K562 (cell line): ENCODE results near the gene GJC2. TPM values are rescaled to one million over a fixed set of nuclear protein-coding genes. Genes with fewer than 3 reads are reported as not detected.

Experiments used
- ATF1 ChIP-seq, 2 experiments: fragments of 450-650 bp in 1 of 2; IDR thresholded peaks; 2 replicates each; pipeline ENCODE4 v1.6.1; 2016; ENCODE audit warnings: missing compliant biosample characterization in 1 of 2, missing genetic modification characterization in 1 of 2
- BACH1 ChIP-seq: fragments of 200-800 bp; sonication (Bioruptor generic); IDR thresholded peaks from 2 replicates; pipeline ENCODE4 v1.6.1; 2016; ENCODE audit warnings: missing genetic modification characterization, missing compliant biosample characterization
- CC2D1A ChIP-seq: fragments of 450-650 bp; IDR thresholded peaks from 2 replicates; pipeline ENCODE4 v1.6.1; 2017; ENCODE audit warnings: mild to moderate bottlenecking
- ETV5 ChIP-seq: sonication (generic); formaldehyde crosslinking; IDR thresholded peaks from 2 replicates; pipeline ENCODE4 v1.4.0; 2020; ENCODE audit warnings: low read depth, mild to moderate bottlenecking, missing genetic modification reagents
- GABPB2 ChIP-seq: fragments of 250-450 bp; sonication (Bioruptor Pico); conservative IDR thresholded peaks from 2 replicates; pipeline ENCODE4 v1.5.1; 2021; ENCODE audit warnings: mild to moderate bottlenecking
- HDAC3 ChIP-seq: fragments of 450-650 bp; IDR thresholded peaks from 2 replicates; pipeline ENCODE4 v1.6.1; 2018; ENCODE audit warnings: borderline replicate concordance, mild to moderate bottlenecking, moderate library complexity; ENCODE audit not compliant: partially characterized antibody
- HLTF ChIP-seq: fragments of 450-650 bp; IDR thresholded peaks from 2 replicates; pipeline ENCODE4 v1.6.1; 2016
- LARP7 ChIP-seq: fragments of 450-650 bp; IDR thresholded peaks from 2 replicates; pipeline ENCODE4 v1.6.1; 2016
- MCM3 ChIP-seq: fragments of 450-650 bp; IDR thresholded peaks from 2 replicates; pipeline ENCODE4 v1.6.1; 2016
- MTA3 ChIP-seq: fragments of 450-650 bp; formaldehyde crosslinking; IDR thresholded peaks from 2 replicates; pipeline ENCODE4 v1.6.1; 2017; ENCODE audit warnings: mild to moderate bottlenecking, borderline replicate concordance
- OTX1 ChIP-seq: fragments of 450-650 bp; formaldehyde crosslinking; IDR thresholded peaks from 2 replicates; pipeline ENCODE4 v1.4.0; 2022; ENCODE audit warnings: mild to moderate bottlenecking
- SREBF2 ChIP-seq: sonication (generic); formaldehyde crosslinking; IDR thresholded peaks from 2 replicates; pipeline ENCODE4 v1.4.0; 2020; ENCODE audit warnings: mild to moderate bottlenecking, missing genetic modification reagents
- THRAP3 ChIP-seq: fragments of 450-650 bp; IDR thresholded peaks from 2 replicates; pipeline ENCODE4 v1.6.1; 2016; ENCODE audit warnings: mild to moderate bottlenecking, inconsistent platforms, borderline replicate concordance
- polyA plus RNA-seq, 8 experiments: library from polyadenylated mRNA; depleted of rRNA in 4 of 8; stranded (reverse) in 5 of 8; unstranded in 3 of 8; fragments of >200 nt; fragmentation: Nextera tagmentation in 2 of 8; fragmentation: Illumina TruSeq in 1 of 8; extraction: Ambion mirVana in 2 of 8; extraction: Trizol in 1 of 8; gene quantifications; 2 replicates each; pipeline versions ENCODE4 v1.2.1 to v1.2.3, GENCODE V29; 2011 to 2014; ENCODE audit warnings: inconsistent platforms in 1 of 8, missing spikeins in 1 of 8
- total RNA-seq, 7 experiments: library from RNA; depleted of rRNA in 6 of 7; stranded (reverse); fragments of >200 nt in 6 of 7; fragmentation: Illumina TruSeq in 2 of 7; extraction: Trizol in 2 of 7; gene quantifications; 2 replicates each; pipeline versions ENCODE4 v1.2.1 to v1.2.3, GENCODE V29; 2011 to 2021; ENCODE audit warnings: low replicate concordance in 1 of 7
- TF ChIP-seq, protein P1 (sequence below): sonication (generic); formaldehyde crosslinking; IDR thresholded peaks from 2 replicates; pipeline ENCODE4 v1.8.0; 2022; ENCODE audit warnings: mild to moderate bottlenecking, missing genetic modification reagents
- TF ChIP-seq, protein P2 (sequence below): IDR thresholded peaks from 3 replicates; pipeline ENCODE4 v1.6.1; 2011; ENCODE audit warnings: borderline replicate concordance, mild to moderate bottlenecking; ENCODE audit not compliant: insufficient read length, insufficient read depth
- TF ChIP-seq, protein P3 (sequence below), 3 experiments: fragments of 200-800 bp in 1 of 3; fragments of 250-450 bp in 1 of 3; fragments of 450-650 bp in 1 of 3; sonication (Bioruptor Pico) in 1 of 3; sonication (Bioruptor generic) in 1 of 3; formaldehyde crosslinking in 1 of 3; IDR thresholded peaks; 2 replicates each; pipeline versions ENCODE4 v1.6.1 to v1.8.0; 2016 to 2022; ENCODE audit warnings: mild to moderate bottlenecking in 2 of 3, missing genetic modification characterization in 2 of 3, missing compliant biosample characterization in 1 of 3, moderate library complexity in 1 of 3
- TF ChIP-seq, protein P4 (sequence below): IDR thresholded peaks from 2 replicates; pipeline ENCODE4 v1.6.1; 2011; ENCODE audit warnings: borderline replicate concordance, low read depth, mild to moderate bottlenecking, moderate library complexity, low read length; ENCODE audit not compliant: insufficient read depth, poor library complexity, severe bottlenecking
- TF ChIP-seq, protein P5 (sequence below), 2 experiments: fragments of 200-800 bp in 1 of 2; sonication (Bioruptor generic) in 1 of 2; sonication (generic) in 1 of 2; formaldehyde crosslinking in 1 of 2; IDR thresholded peaks in 1 of 2; conservative IDR thresholded peaks in 1 of 2; 2 replicates each; pipeline versions ENCODE4 v1.5.0 to v1.6.1; 2016 to 2020; ENCODE audit warnings: missing compliant biosample characterization in 1 of 2, missing genetic modification characterization in 1 of 2, missing genetic modification reagents in 1 of 2

GJC2 gene
- total and polyA plus RNA-seq, 9 of the 15 experiments (the other 6 are each of a cell fraction or from before 2014, with no cell fraction given) = 0.03 to 0.62 (median 0.11) TPM; not detected in 2

DNA sequence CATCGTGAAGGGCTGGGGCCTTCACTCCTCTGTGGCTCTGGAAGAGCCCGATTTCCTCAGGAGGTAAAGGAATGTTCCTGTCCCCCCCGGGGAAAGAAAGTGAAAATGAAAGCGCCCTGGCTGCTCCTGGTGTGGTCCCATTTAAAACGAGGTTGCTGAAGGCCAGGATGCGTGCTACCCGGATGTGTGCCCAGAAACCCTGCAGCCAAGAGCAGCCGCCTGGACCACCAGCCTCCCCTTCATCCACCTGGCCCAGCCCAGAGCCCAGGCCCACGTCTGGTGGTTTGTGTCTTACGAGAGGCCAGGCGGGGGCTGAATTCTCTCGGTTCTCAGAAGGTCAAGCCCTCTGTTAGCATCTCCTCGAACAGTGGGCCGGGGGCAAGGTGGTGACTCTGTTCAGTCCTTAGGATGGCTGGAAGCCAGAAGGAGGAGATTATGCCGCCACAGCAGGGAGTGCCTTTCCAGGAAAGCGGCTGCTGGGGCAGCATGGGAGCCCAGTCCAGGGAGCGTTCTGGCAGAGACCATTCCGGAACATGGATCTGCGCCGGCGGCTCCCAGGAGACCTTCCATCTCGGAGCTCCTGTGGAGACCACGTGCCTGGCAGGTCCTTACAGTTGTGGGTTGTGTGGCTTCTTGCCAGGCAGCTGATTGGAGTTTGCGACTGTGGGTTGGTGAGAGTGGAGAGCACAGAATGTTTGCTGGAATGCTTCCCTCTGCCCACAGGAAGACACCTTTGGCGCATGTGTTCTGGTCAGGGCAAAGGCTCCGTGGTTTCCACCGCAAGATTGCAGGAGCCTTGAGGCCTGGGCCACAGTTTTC, 8.3 kb upstream of the GJC2 start (continued):
- no peak for TF ChIP-seq GABPB2 (CRISPR knock-in tag)
- TF ChIP-seq, protein P1, sequence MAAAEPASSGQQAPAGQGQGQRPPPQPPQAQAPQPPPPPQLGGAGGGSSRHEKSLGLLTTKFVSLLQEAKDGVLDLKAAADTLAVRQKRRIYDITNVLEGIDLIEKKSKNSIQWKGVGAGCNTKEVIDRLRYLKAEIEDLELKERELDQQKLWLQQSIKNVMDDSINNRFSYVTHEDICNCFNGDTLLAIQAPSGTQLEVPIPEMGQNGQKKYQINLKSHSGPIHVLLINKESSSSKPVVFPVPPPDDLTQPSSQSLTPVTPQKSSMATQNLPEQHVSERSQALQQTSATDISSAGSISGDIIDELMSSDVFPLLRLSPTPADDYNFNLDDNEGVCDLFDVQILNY = no peak
- no peak for TF ChIP-seq HLTF
- TF ChIP-seq, protein P2, sequence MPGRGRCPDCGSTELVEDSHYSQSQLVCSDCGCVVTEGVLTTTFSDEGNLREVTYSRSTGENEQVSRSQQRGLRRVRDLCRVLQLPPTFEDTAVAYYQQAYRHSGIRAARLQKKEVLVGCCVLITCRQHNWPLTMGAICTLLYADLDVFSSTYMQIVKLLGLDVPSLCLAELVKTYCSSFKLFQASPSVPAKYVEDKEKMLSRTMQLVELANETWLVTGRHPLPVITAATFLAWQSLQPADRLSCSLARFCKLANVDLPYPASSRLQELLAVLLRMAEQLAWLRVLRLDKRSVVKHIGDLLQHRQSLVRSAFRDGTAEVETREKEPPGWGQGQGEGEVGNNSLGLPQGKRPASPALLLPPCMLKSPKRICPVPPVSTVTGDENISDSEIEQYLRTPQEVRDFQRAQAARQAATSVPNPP = no peak
- no peak for TF ChIP-seq MTA3
- no peak for TF ChIP-seq OTX1 (CRISPR knock-in tag)
- TF ChIP-seq, protein P3, sequence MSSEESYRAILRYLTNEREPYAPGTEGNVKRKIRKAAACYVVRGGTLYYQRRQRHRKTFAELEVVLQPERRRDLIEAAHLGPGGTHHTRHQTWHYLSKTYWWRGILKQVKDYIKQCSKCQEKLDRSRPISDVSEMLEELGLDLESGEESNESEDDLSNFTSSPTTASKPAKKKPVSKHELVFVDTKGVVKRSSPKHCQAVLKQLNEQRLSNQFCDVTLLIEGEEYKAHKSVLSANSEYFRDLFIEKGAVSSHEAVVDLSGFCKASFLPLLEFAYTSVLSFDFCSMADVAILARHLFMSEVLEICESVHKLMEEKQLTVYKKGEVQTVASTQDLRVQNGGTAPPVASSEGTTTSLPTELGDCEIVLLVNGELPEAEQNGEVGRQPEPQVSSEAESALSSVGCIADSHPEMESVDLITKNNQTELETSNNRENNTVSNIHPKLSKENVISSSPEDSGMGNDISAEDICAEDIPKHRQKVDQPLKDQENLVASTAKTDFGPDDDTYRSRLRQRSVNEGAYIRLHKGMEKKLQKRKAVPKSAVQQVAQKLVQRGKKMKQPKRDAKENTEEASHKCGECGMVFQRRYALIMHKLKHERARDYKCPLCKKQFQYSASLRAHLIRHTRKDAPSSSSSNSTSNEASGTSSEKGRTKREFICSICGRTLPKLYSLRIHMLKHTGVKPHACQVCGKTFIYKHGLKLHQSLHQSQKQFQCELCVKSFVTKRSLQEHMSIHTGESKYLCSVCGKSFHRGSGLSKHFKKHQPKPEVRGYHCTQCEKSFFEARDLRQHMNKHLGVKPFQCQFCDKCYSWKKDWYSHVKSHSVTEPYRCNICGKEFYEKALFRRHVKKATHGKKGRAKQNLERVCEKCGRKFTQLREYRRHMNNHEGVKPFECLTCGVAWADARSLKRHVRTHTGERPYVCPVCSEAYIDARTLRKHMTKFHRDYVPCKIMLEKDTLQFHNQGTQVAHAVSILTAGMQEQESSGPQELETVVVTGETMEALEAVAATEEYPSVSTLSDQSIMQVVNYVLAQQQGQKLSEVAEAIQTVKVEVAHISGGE (CRISPR knock-in tag; IDR thresholded peaks at IDR 0.05) = no peak
- TF ChIP-seq CC2D1A = no peak
- TF ChIP-seq SREBF2 (CRISPR knock-in tag) = no peak
- TF ChIP-seq, protein P4, sequence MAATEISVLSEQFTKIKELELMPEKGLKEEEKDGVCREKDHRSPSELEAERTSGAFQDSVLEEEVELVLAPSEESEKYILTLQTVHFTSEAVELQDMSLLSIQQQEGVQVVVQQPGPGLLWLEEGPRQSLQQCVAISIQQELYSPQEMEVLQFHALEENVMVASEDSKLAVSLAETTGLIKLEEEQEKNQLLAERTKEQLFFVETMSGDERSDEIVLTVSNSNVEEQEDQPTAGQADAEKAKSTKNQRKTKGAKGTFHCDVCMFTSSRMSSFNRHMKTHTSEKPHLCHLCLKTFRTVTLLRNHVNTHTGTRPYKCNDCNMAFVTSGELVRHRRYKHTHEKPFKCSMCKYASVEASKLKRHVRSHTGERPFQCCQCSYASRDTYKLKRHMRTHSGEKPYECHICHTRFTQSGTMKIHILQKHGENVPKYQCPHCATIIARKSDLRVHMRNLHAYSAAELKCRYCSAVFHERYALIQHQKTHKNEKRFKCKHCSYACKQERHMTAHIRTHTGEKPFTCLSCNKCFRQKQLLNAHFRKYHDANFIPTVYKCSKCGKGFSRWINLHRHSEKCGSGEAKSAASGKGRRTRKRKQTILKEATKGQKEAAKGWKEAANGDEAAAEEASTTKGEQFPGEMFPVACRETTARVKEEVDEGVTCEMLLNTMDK = no peak
- no peak for TF ChIP-seq BACH1 (tag)
- no peak for TF ChIP-seq ETV5 (CRISPR knock-in tag)
- TF ChIP-seq ATF1 (CRISPR knock-in tag; IDR thresholded peaks at IDR 0.05) = no peak
- TF ChIP-seq ATF1 (tag; IDR thresholded peaks at IDR 0.05) = no peak
- no peak for TF ChIP-seq MCM3
- TF ChIP-seq, protein P5, sequence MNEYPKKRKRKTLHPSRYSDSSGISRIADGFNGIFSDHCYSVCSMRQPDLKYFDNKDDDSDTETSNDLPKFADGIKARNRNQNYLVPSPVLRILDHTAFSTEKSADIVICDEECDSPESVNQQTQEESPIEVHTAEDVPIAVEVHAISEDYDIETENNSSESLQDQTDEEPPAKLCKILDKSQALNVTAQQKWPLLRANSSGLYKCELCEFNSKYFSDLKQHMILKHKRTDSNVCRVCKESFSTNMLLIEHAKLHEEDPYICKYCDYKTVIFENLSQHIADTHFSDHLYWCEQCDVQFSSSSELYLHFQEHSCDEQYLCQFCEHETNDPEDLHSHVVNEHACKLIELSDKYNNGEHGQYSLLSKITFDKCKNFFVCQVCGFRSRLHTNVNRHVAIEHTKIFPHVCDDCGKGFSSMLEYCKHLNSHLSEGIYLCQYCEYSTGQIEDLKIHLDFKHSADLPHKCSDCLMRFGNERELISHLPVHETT (CRISPR knock-in tag; conservative IDR thresholded peaks at IDR 0.05 in 1 of 2, IDR thresholded peaks at IDR 0.05 in 1 of 2) = no peak
- no peak for TF ChIP-seq LARP7
- TF ChIP-seq HDAC3 = no peak
- no peak for TF ChIP-seq THRAP3
